ENCODE data around the gene DNAJC10. TPM values are rescaled to one million over a fixed set of nuclear protein-coding genes. Genes with fewer than 3 reads are reported as not detected.

Gene DNAJC10
- total RNA-seq, 1 donor from 2014 or later: 174 TPM

- Histone ChIP-seq H3K9ac (no peak overlapping the region), H3K4me2 (no peak overlapping the region), H3K9me3 (ENCODE audit: low read depth) (no peaks in the 10 kb centered on the region), H2AFZ (replicated peaks) (no peak overlapping the region), H3K4me3 (no peak overlapping the region), H3K79me2 (ENCODE audit: low read depth) (no peaks in the 10 kb centered on the region), H4K20me1 (ENCODE audit: low read depth) (no peaks in the 10 kb centered on the region), H3K27me3 (no peaks in the 10 kb centered on the region), H3K36me3 (no peaks in the 10 kb centered on the region), H3K27ac (no peak overlapping the region), H3F3A (ENCODE audit: low read depth) (no peaks in the 10 kb centered on the region), H3K4me1 (peaks cover 8% of the 10 kb centered on the region)
- H3K4me1 Mint-ChIP-seq: no peaks in the 10 kb centered on the region
- DNase-seq (ENCODE audit: low spot score): no peak
- no peaks in the 10 kb centered on the region for H3K9me3 Mint-ChIP-seq
- peaks cover 5% of the 10 kb centered on the region for H3K27me3 Mint-ChIP-seq (ENCODE audit: insufficient read depth, low read depth)
- no peak overlapping the region for H3K27ac Mint-ChIP-seq
- TF ChIP-seq CTCF (IDR thresholded peaks at IDR 0.05): no peak
- H3K4me3 Mint-ChIP-seq: no peak overlapping the region
- H3K36me3 Mint-ChIP-seq: no peaks in the 10 kb centered on the region
These were observed 94.0 kb downstream of the DNAJC10 start for GRCh38 chr2:182810087-182810486.

- Histone ChIP-seq H3F3A (ENCODE audit: low read depth) (peaks cover 24% of the 10 kb centered on the region), H3K36me3 (no peaks in the 10 kb centered on the region), H3K27ac (no peak overlapping the region), H3K79me2 (ENCODE audit: low read depth) (no peaks in the 10 kb centered on the region), H3K4me2 (no peak overlapping the region), H3K9me3 (ENCODE audit: low read depth) (no peaks in the 10 kb centered on the region), H4K20me1 (ENCODE audit: low read depth) (no peaks in the 10 kb centered on the region), H3K27me3 (no peaks in the 10 kb centered on the region), H3K9ac (no peak overlapping the region), H3K4me3 (no peak overlapping the region), H3K4me1 (peaks cover 32% of the 10 kb centered on the region), H2AFZ (replicated peaks) (no peak overlapping the region)
- Mint-ChIP-seq H3K27me3 (ENCODE audit: insufficient read depth, low read depth) (peaks cover 11% of the 10 kb centered on the region), H3K27ac (no peak overlapping the region), H3K9me3 (no peaks in the 10 kb centered on the region), H3K4me3 (no peak overlapping the region), H3K36me3 (no peaks in the 10 kb centered on the region), H3K4me1 (peaks cover 24% of the 10 kb centered on the region)
- no peak for DNase-seq (ENCODE audit: low spot score)
- TF ChIP-seq EZH2phosphoT487 (IDR thresholded peaks at IDR 0.05): no peak
- TF ChIP-seq CTCF (IDR thresholded peaks at IDR 0.05): no peak
- no peak for TF ChIP-seq EZH2 (IDR thresholded peaks at IDR 0.05)
These were observed 98.3 kb downstream of the DNAJC10 start for GRCh38 chr2:182814380-182814779.

GRCh38 chr2:182814804-182815203 is 98.7 kb downstream of the DNAJC10 start:
- TF ChIP-seq EZH2phosphoT487 (IDR thresholded peaks at IDR 0.05) (no peak), CTCF (IDR thresholded peaks at IDR 0.05) (no peak), EZH2 (IDR thresholded peaks at IDR 0.05) (no peak)
- DNase-seq (ENCODE audit: low spot score): no peak
- Mint-ChIP-seq H3K27me3 (ENCODE audit: insufficient read depth, low read depth) (peaks cover 13% of the 10 kb centered on the region), H3K9me3 (no peaks in the 10 kb centered on the region), H3K27ac (no peak overlapping the region), H3K4me3 (no peak overlapping the region), H3K36me3 (no peaks in the 10 kb centered on the region), H3K4me1 (peaks cover 28% of the 10 kb centered on the region)
- H3K79me2 ChIP-seq (ENCODE audit: low read depth): no peaks in the 10 kb centered on the region
- H3K9me3 ChIP-seq (ENCODE audit: low read depth): no peaks in the 10 kb centered on the region
- peaks cover 36% of the 10 kb centered on the region for H3K4me1 ChIP-seq
- no peak overlapping the region for H3K9ac ChIP-seq
- H3K4me3 ChIP-seq: no peak overlapping the region
- no peak overlapping the region for H3K27ac ChIP-seq
- H3K4me2 ChIP-seq: no peak overlapping the region
- H2AFZ ChIP-seq (replicated peaks): no peak overlapping the region
- peaks cover 28% of the 10 kb centered on the region for H3F3A ChIP-seq (ENCODE audit: low read depth)
- no peaks in the 10 kb centered on the region for H3K36me3 ChIP-seq
- no peaks in the 10 kb centered on the region for H3K27me3 ChIP-seq
- no peaks in the 10 kb centered on the region for H4K20me1 ChIP-seq (ENCODE audit: low read depth)

Measured in neural progenitor cell (in vitro differentiated cells).